MG63 (cell line): ENCODE data around the gene GRWD1. TPM values are rescaled to one million over a fixed set of nuclear protein-coding genes. Genes with fewer than 3 reads are reported as not detected.

ENCODE experiments used
- DNase-seq: peaks from one replicate; pipeline ENCODE4 v3.0.0-alpha.2; 2020
- H3K27me3 ChIP-seq: fragments of 250-450 bp; sonication (Bioruptor Pico); 2 replicates; pipeline ENCODE4 v1.5.1; 2020; ENCODE audit warnings: mild to moderate bottlenecking, moderate library complexity
- H3K36me3 ChIP-seq: fragments of 250-450 bp; sonication (Bioruptor Pico); 2 replicates; pipeline ENCODE4 v1.5.1; 2020; ENCODE audit warnings: mild to moderate bottlenecking, moderate library complexity
- H3K4me3 ChIP-seq: fragments of 250-450 bp; sonication (Bioruptor Pico); 2 replicates; pipeline ENCODE4 v1.5.1; 2020; ENCODE audit warnings: mild to moderate bottlenecking, moderate library complexity
- H3K9me3 ChIP-seq: fragments of 250-450 bp; sonication (Bioruptor Pico); 2 replicates; pipeline ENCODE4 v1.5.1; 2020; ENCODE audit warnings: mild to moderate bottlenecking, moderate library complexity
- total RNA-seq: library from RNA; depleted of rRNA; stranded (reverse); fragments of >200 nt; shearing (Covaris generic); gene quantifications from 2 replicates; pipeline ENCODE4 v1.2.3, GENCODE V29; 2014; ENCODE audit warnings: low replicate concordance

Gene GRWD1
- total RNA-seq, 1 experiment from 2014 or later: 138 TPM

DNA sequence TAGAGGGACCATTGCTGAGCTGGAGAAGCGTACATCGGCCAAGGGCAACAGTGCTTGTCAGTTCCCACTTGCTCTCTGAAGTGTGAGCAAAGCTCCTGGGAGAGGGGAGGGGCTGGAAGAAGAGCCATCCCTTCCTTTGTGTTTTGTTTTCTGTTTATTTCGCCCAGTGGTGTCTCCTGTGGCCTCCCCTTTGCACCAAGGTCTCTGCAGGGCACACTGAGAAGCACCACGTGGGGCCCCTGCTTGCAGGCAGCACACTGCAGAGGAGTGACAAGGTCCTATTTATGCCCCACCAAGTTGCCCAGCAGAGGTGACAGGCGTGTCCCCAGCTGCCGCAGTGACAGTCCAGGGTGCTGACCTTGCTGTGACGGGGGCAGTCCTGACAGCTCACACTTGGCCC, 28.4 kb upstream of the GRWD1 start:
- DNase-seq: no peak
- Histone ChIP-seq H3K27me3 (no peaks in the 10 kb centered on the region), H3K9me3 (no peaks in the 10 kb centered on the region)

DNA sequence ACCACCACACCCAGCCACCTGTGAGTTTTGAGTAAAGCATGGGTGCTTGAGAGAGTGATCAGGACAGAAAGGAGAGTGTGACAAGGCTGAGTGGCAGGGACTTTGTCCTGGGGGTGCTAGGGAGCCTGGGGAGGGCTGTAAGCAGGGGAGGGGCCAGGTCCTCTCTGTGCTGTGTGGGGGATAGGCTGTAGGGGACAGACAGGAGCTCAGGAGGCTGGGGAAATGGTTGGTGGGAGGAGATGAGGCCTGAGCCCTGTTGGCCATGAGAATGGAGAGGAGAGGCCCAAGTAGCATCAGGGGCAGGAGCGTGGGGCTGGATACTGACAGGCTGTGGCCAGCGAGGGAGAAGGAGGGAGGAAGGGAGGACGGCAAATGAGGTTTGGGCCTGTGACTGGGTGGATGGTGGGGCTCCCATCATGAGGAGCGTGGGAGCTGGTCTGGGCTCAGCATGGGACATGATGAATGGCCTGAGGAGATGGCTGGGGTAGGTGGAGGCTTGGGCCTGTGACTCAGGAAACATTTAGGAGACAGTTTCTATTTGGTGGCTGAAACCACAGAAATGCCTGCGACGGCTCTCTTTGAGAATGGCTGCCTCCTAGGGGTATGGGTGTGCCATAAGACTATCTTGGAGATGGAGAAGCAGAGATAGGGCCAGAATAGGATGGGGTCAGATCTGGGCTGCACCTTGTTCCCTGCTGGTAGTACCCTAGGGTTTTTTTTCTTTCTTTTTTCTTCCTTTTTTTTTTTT, 27.3 kb upstream of the GRWD1 start:
- Histone ChIP-seq H3K27me3 (no peaks in the 10 kb centered on the region), H3K4me3 (no peak overlapping the region), H3K36me3 (no peaks in the 10 kb centered on the region), H3K9me3 (no peaks in the 10 kb centered on the region)
- DNase-seq: no peak

More for the DNA sequence above, 28.4 kb upstream of the GRWD1 start:
- Histone ChIP-seq H3K36me3 (no peaks in the 10 kb centered on the region), H3K4me3 (no peak overlapping the region)

DNA sequence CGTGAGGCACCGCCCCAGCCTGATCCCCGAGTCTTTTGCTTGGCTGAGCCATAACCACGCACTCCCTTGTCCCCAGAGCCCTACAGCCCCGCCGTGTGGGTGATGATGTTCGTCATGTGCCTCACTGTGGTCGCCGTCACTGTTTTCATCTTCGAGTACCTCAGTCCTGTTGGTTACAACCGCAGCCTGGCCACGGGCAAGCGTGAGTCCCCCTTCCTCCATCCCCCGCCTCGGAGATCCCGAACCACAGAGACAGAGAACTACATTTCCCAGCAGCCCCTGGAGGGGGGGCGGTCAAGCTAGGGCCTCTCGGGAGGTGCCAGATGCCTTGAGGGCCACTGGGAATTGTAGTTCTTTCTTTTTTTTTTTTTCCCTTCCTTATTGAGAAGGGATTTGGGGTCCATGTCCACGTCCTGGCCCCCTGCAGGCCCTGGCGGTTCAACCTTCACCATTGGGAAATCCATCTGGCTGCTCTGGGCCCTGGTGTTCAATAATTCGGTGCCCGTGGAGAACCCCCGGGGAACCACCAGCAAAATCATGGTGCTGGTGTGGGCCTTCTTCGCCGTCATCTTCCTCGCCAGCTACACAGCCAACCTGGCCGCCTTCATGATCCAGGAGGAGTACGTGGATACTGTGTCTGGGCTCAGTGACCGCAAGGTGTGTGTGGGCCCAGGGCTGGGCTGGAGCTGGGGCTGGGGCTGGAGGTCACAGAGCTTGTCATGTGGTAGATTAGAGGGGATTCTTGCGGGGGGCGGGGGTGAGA, 26.4 kb upstream of the GRWD1 start:
- H3K27me3 ChIP-seq: no peaks in the 10 kb centered on the region
- H3K4me3 ChIP-seq: no peak overlapping the region
- H3K36me3 ChIP-seq: no peaks in the 10 kb centered on the region
- no peak for DNase-seq
- no peaks in the 10 kb centered on the region for H3K9me3 ChIP-seq

DNA sequence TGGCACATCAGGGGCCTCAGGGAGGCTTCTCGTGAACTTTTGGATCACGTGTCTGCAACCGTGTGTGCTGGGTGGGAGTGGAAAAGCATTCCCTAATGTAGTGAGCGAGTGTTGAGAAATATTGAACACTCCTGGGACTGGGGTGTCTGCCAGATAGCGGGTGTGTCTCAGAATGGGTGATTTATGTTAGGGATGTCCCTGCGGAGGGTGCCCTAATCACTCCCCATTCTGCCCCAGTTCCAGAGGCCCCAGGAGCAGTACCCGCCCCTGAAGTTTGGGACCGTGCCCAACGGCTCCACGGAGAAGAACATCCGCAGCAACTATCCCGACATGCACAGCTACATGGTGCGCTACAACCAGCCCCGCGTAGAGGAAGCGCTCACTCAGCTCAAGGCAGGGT, 24.2 kb upstream of the GRWD1 start:
- no peak overlapping the region for H3K4me3 ChIP-seq
- H3K9me3 ChIP-seq: no peaks in the 10 kb centered on the region
- DNase-seq: no peak
- H3K27me3 ChIP-seq: no peaks in the 10 kb centered on the region
- H3K36me3 ChIP-seq: no peaks in the 10 kb centered on the region

DNA sequence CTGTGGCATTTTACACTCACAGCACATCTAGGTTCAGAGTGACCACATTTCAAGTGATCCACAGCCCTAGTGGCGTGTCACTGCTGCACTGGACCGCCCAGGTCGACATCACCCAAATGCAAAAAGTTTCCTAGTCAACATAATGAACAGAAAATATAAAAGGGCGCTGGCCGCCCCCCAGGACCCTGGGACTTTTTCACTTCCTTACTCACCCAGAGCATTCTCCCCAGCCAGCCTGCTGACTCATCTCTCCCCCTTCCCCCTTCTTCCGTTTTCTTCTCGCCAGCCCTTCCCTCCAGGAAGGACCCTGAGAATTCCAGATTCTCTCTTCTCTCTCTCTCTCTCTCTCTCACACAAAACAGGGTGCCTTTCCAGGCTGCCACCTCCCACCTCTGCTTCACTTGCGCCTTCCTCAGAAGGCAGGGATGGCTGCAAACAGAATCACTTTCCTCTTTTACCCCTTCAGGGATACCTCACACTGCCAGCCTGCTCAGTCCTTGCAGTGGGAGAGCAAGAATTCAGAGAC, 21.0 kb upstream of the GRWD1 start:
- H3K27me3 ChIP-seq: no peaks in the 10 kb centered on the region
- H3K36me3 ChIP-seq: no peaks in the 10 kb centered on the region
- no peak overlapping the region for H3K4me3 ChIP-seq
- DNase-seq: peak; percentile 83
- H3K9me3 ChIP-seq: no peaks in the 10 kb centered on the region

DNA sequence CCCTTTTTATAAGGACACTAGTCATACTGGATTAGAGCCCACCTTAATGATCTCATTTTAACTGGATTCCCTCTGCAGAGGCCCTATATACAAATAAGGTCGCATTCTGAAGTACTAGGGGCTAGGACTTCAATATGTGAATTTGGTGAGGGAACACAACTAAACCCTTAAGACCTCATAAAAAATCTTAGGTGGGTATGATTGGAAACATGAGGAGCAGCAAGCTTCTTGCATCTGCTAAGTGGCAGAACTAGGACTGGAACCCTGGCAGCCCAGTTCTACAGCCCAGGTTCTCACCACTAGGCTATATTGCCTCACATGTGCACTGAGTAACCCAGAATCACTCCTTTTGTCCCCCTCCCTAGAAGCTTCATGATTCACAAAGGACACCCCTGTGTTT, 17.1 kb upstream of the GRWD1 start:
- no peak for DNase-seq
- Histone ChIP-seq H3K4me3 (no peak overlapping the region), H3K27me3 (no peaks in the 10 kb centered on the region), H3K9me3 (peaks cover 6% of the 10 kb centered on the region; the same call in 1 of the 2 replicates), H3K36me3 (no peaks in the 10 kb centered on the region)

DNA sequence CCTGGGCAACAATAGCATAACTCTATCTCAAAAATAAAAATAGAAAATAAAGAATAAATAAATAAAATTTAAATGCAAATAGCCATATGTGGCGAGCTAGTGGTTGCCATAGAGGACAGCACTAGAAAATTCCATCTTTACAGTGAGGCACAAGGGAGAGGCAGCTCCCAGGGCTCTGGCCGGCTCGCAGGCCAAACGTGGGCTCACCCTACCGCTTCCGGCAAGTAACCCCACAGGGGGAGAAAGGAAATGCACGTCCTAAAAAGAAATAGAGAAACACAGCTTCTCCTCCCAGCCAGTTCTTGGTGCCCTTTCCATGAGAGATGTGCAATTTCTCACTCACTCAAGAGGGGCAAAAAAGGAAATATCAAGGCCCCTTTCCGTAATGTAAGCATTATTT, 12.4 kb upstream of the GRWD1 start:
- H3K9me3 ChIP-seq: peaks cover 6% of the 10 kb centered on the region; the same call in 1 of the 2 replicates
- no peaks in the 10 kb centered on the region for H3K36me3 ChIP-seq
- no peak for DNase-seq
- no peak overlapping the region for H3K4me3 ChIP-seq
- H3K27me3 ChIP-seq: no peaks in the 10 kb centered on the region

DNA sequence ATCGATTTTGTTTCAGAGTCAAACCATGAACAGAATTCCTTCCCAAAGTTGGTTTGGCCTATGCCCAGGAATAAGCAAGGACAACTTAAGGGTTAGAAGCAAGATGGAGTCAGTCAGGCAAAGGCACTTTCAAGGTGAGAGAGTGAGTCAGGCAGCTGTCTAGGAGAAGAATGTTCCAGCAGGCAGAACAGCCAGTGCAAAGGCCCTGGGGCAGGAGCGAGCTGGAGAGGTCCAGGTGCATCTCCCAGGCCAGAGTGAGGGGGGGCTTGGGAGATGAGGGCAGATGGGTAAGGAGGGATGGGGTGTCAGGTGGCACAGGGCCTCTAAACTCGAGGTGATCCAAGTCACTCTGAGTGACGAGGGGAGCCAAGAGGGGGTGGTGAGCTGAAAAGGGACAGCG, 9.2 kb upstream of the GRWD1 start:
- Histone ChIP-seq H3K9me3 (no peaks in the 10 kb centered on the region), H3K36me3 (no peaks in the 10 kb centered on the region), H3K4me3 (no peak overlapping the region), H3K27me3 (no peaks in the 10 kb centered on the region)
- no peak for DNase-seq

DNA sequence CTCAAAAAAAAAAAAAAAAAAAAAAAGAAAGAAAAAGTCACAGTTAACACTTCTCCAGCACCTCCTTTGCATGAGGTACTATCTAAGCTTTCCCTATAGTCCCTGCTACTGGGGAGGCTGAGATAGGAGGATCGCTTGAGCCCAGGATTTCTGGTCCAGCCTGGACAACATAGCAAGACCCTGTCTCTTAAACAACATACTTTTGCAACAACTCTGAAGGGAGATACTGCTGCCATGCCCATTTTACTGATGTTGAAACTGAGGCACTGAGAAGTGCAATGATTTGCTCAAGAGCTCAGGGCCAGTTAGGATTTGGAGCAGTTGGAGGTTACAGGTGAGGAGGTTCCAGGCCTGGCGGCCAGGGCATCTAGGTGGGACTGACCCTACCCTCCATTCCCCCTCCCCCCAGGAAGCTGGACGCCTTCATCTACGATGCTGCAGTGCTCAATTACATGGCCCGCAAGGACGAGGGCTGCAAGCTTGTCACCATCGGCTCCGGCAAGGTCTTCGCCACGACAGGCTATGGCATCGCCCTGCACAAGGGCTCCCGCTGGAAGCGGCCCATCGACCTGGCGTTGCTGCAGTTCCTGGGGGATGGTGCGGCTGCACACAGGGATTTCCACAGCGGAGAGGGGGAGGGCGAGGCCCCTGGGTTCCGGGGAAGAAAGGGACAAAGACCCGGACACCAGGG, 4.3 kb upstream of the GRWD1 start:
- DNase-seq: no peak

DNA sequence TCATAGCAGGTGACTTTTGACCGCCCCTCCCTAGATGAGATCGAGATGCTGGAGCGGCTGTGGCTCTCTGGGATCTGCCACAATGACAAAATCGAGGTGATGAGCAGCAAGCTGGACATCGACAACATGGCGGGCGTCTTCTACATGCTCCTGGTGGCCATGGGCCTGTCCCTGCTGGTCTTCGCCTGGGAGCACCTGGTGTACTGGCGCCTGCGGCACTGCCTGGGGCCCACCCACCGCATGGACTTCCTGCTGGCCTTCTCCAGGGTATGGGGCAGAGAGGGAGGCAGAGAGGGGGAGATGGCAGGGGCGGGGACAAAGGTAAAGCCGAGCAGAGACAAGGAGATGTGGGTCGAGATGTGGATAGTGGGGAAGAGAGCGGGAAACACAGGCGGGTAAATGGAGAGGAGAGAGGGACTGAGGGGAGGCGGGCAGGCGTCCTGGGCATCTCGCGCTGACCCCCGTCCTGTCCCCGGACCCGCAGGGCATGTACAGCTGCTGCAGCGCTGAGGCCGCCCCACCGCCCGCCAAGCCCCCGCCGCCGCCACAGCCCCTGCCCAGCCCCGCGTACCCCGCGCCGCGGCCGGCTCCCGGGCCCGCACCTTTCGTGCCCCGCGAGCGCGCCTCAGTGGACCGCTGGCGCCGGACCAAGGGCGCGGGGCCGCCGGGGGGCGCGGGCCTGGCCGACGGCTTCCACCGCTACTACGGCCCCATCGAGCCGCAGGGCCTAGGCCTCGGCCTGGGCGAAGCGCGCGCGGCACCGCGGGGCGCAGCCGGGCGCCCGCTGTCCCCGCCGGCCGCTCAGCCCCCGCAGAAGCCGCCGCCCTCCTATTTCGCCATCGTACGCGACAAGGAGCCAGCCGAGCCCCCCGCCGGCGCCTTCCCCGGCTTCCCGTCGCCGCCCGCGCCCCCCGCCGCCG, 3.4 kb upstream of the GRWD1 start:
- no peak for DNase-seq
- no peaks in the 10 kb centered on the region for H3K9me3 ChIP-seq
- H3K36me3 ChIP-seq: peaks cover 14% of the 10 kb centered on the region
- H3K4me3 ChIP-seq: no peak overlapping the region
- H3K27me3 ChIP-seq: no peaks in the 10 kb centered on the region

More for the DNA sequence above, 4.3 kb upstream of the GRWD1 start:
- Histone ChIP-seq H3K4me3 (no peak overlapping the region), H3K36me3 (peaks cover 7% of the 10 kb centered on the region), H3K27me3 (no peaks in the 10 kb centered on the region), H3K9me3 (no peaks in the 10 kb centered on the region)

DNA sequence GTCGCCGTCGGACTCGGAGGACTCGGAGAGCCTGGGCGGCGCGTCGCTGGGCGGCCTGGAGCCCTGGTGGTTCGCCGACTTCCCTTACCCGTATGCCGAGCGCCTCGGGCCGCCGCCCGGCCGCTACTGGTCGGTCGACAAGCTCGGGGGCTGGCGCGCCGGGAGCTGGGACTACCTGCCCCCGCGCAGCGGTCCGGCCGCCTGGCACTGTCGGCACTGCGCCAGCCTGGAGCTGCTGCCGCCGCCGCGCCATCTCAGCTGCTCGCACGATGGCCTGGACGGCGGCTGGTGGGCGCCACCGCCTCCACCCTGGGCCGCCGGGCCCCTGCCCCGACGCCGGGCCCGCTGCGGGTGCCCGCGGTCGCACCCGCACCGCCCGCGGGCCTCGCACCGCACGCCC, 2.5 kb upstream of the GRWD1 start:
- no peak overlapping the region for H3K4me3 ChIP-seq

DNA sequence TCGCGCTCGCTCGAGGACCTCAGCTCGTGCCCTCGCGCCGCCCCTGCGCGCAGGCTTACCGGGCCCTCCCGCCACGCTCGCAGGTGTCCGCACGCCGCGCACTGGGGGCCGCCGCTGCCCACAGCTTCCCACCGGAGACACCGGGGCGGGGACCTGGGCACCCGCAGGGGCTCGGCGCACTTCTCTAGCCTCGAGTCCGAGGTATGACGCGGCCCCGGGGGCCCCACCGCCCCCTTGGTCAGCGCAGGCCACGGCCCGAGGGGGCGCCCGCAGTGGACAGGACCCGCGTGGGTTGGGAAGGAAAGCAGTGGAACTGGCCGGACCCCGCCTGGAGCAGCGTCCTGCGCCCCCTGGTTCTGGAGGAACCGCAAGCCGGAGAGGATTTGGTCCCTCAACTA, 2.1 kb upstream of the GRWD1 start:
- Histone ChIP-seq H3K36me3 (peaks cover 27% of the 10 kb centered on the region), H3K9me3 (no peaks in the 10 kb centered on the region), H3K4me3 (no peak overlapping the region), H3K27me3 (no peaks in the 10 kb centered on the region)
- DNase-seq: no peak

More for the DNA sequence above, 2.5 kb upstream of the GRWD1 start:
- DNase-seq: no peak
- Histone ChIP-seq H3K27me3 (no peaks in the 10 kb centered on the region), H3K36me3 (peaks cover 22% of the 10 kb centered on the region), H3K9me3 (no peaks in the 10 kb centered on the region)

DNA sequence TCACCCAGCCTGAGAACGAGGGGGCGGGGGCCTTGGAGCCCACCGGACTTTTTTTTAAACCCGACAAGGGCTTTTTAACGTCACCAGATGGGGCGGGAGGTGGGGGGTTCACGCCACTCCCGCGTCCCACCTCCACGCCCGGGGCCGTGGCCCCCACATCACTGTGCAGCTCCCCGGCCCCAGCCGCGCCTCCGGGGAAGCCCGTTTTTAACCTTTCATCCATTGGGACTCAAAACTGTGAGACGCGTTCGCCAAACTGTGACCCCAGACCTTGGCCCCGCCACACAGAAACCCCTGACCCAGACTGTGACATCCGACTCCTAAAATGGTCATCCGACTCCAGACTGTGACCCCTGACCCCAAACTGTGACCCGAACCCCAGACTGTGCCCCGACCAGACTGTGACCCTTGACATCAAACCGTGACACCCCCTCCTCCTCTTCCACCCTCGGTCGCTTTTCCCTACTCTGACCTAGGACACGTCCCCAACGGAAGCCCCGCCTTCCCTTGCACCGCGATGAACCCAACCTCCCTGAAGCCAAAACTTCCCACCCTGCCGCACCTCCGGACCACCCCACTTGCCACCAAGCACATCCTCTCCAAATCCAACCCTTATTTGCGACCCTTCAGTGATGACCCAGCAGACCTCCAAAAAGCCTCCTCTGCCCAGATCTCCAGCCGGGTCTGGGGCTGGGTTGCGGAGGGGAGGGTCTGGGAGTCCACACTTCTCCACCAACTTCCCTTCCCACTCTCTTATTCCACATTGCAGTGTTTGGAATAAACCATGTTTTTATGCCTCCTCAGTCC, 1.5 kb upstream of the GRWD1 start:
- no peaks in the 10 kb centered on the region for H3K27me3 ChIP-seq
- H3K36me3 ChIP-seq: peaks cover 33% of the 10 kb centered on the region
- peak overlapping the region; percentile 98 for H3K4me3 ChIP-seq
- DNase-seq: no peak
- no peaks in the 10 kb centered on the region for H3K9me3 ChIP-seq

DNA sequence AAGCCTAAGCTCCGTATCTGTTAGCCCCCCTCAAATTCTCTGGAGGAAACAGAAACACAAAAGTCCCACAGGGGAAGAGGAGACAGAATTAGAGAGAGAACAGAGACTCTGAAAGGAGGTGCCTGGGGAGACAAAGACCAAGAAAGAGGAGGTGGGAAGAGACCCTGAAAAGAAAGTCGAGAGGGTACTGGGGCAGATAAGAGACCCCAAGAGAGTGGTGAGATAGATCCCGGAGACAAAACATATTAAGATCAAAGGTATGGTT, 915 bp upstream of the GRWD1 start:
- peak overlapping the region; percentile 98 for H3K4me3 ChIP-seq
- H3K36me3 ChIP-seq: peaks cover 38% of the 10 kb centered on the region
- no peak for DNase-seq
- H3K27me3 ChIP-seq: no peaks in the 10 kb centered on the region
- H3K9me3 ChIP-seq: no peaks in the 10 kb centered on the region

DNA sequence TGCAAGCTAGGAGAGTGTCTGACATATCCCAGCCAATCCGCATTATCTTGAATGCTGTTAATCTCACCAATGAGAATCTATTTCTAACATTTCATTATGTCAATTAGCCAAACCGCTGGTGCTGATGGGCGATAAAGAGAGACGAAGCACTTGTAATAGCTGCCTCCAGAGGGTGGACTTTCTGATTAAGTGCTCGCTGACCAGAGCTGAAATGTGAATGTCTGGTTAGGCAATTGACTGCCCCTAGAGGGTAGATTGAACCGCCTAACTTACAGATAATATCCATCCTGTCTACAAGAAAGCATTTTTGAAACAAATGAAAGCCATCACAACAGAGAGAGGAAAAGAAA, 552 bp upstream of the GRWD1 start:
- Histone ChIP-seq H3K27me3 (no peaks in the 10 kb centered on the region), H3K4me3 (peak overlapping the region; percentile 98), H3K36me3 (peaks cover 42% of the 10 kb centered on the region), H3K9me3 (no peaks in the 10 kb centered on the region)
- DNase-seq: peak; percentile 75

DNA sequence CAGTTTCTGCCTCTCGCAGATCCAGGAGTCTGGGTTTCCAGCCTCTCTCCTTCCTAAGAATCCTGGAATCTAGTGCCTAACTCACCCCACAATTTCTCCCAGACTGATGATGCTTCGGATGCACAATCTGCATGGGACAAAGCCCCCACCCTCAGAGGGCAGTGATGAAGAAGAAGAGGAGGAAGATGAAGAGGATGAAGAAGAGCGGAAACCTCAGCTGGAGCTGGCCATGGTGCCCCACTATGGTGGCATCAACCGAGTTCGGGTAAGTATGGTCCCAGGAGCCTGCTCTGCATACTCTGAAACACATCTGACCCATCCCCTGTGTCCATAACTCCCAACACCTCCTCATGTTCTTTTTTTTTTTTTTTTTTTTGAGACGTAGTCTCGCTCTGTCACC, 796 bp downstream of the GRWD1 start:
- peak overlapping the region; percentile 98 for H3K4me3 ChIP-seq
- no peak for DNase-seq
- no peaks in the 10 kb centered on the region for H3K9me3 ChIP-seq
- no peaks in the 10 kb centered on the region for H3K27me3 ChIP-seq
- peaks cover 54% of the 10 kb centered on the region for H3K36me3 ChIP-seq
